Neural progenitor cell (in vitro differentiated cells): ENCODE results near the gene DACH1.

Experiments
- EZH2phosphoT487 ChIP-seq: fragments of 200-600 bp; sonication (generic); IDR thresholded peaks from 2 replicates; pipeline ENCODE4 v1.6.1; 2017; ENCODE audit warnings: antibody characterized with exemption
- TF ChIP-seq, protein P1 (sequence below): fragments of 200-600 bp; sonication (generic); IDR thresholded peaks from 2 replicates; pipeline ENCODE4 v1.5.1; 2017; ENCODE audit warnings: antibody characterized with exemption, mild to moderate bottlenecking

DNA sequence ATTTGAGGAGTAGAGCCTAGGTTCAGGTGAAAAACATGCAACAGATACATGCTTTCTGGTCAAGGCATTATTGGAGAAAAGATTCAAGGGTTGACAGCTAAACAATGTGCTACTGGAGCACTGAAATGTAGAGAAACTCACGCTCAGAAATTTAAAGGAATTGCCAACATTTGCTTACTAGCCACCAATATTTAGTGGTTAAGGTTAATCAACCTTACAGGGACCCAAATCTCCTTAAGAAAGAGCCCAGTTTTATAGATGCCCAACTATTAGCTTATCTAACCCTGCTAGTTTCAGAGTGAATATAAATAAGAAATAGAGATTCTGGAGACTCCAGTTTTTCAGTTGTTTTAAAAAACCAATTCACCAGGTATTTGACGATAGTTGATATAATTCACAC, 203.6 kb downstream of the DACH1 start:
- TF ChIP-seq, protein P1, sequence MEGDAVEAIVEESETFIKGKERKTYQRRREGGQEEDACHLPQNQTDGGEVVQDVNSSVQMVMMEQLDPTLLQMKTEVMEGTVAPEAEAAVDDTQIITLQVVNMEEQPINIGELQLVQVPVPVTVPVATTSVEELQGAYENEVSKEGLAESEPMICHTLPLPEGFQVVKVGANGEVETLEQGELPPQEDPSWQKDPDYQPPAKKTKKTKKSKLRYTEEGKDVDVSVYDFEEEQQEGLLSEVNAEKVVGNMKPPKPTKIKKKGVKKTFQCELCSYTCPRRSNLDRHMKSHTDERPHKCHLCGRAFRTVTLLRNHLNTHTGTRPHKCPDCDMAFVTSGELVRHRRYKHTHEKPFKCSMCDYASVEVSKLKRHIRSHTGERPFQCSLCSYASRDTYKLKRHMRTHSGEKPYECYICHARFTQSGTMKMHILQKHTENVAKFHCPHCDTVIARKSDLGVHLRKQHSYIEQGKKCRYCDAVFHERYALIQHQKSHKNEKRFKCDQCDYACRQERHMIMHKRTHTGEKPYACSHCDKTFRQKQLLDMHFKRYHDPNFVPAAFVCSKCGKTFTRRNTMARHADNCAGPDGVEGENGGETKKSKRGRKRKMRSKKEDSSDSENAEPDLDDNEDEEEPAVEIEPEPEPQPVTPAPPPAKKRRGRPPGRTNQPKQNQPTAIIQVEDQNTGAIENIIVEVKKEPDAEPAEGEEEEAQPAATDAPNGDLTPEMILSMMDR, result no peak
- TF ChIP-seq EZH2phosphoT487, result no peak
